GM21515 (cell line): ENCODE measurements around the gene PYY.
"Not testable (repeated sequence)": the region's sequence is repeated elsewhere in the genome, so short reads cannot be mapped to it uniquely, and the experiment has no call there.

Experiments used
- ATAC-seq: cut with Tn5 transposase; IDR thresholded peaks from one replicate; pipeline ENCODE4 v1.9.1; 2021; ENCODE audit not compliant: unreplicated experiment

PYY gene

DNA sequence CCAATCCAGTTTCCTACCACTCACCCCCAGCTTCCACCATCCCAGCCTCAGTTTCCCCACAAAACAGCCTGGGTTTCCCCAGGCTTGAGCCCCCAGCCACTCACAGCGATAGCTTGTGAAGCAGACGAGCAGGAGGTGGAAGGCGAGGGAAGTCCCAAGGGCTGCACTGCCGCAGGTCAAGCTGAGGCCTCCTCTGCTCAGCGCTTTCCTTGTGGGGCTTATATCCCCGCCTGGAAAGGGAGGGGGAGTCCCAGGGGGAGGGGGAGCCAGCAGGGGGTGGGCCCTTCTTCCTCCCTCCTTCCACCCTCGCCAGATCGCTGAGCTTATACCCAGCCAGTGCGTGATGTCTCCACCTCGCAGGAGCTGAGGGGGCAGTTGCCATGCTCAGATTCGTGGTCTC lies at the start of gene PYY:
Gene PYY, minus strand, starts transcription at position 195 of the 400 bp plus-strand sequence. CDS start 457 bp downstream, outside the sequence.
- ATAC-seq, result no peak

DNA sequence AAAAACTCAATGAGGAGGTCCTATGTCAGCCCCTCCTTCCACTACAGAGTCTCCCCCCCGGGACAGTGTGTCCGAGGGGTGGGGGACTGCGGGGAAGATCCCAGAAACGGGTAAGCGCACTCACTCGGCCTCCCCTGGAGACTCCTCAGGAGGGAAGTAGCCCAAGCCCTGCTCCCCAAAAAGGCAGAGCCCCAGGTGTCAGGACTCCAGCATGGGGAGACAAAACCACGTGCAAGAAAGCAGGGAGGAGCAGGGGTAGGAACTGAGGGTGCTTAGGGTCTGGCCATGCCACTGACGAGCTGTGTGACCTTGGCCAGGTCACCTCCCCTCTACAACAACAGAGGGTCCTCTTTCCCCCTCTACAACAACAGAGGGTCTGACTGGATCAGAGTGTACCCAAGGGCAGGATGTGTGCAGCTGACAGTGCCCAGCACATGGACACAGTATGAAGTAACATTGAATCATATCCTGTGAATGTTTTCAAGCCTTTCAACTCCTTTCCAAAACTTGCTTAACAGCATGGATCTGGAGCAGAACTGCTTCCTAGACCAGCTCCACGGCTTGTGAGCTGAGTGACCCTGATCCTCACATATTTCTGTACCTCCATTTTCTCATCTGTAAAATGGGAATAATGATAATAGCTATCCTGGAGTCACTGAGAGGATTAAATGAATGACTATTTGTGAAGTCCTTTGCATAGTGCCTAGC lies 48.6 kb upstream of the PYY start:
- ATAC-seq, result no peak

DNA sequence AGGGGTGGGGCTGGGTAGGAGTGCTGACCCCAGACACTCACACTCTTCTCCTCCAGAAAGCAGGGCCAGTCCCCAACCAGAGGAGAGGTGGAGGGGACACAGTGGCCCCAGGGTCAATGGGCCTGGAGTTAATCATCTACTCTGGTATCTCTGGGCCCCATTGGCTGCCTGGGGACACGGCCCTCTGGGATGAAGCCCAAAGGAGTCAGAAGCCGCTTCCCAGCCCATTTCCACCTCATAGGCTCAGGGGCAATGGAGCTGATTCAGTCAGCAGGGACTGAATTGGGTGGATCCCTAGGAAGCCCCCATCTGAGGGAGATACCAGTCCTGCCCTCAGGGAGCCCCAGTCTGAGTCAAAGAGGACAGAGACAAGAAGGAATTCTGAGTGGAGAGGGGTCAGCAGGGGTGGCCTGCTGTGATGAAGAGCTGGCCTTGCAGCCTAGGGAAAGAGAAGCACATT lies 47.8 kb upstream of the PYY start:
- ATAC-seq, result no peak

DNA sequence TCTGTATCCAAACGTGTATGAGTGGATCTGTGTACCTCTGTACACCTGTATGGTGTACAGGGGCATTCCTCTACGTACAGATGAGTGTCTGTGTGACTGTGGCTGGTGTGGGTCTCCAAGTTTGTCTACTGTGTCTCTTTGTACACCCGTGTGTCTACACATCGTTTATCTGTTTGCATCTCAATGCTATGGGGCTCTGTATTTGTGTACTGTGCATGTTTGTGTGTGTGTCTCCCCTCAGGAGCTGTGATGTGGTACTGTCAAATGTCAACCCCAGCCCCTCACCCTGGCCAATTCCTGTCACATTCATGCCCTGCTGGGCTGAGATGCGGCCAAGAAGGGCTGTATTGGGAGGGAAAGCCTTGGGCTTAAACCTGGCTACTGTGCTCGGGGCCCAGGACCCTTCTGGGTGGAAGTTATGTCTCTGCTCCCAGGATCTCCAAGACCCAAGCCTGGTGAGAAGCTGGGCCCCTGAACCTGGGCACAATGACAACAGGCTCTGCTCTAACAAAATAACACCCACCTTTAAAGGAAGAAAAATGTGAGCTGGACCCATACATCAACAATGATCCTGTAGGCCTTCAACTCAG lies 47.2 kb upstream of the PYY start:
- no peak for ATAC-seq

DNA sequence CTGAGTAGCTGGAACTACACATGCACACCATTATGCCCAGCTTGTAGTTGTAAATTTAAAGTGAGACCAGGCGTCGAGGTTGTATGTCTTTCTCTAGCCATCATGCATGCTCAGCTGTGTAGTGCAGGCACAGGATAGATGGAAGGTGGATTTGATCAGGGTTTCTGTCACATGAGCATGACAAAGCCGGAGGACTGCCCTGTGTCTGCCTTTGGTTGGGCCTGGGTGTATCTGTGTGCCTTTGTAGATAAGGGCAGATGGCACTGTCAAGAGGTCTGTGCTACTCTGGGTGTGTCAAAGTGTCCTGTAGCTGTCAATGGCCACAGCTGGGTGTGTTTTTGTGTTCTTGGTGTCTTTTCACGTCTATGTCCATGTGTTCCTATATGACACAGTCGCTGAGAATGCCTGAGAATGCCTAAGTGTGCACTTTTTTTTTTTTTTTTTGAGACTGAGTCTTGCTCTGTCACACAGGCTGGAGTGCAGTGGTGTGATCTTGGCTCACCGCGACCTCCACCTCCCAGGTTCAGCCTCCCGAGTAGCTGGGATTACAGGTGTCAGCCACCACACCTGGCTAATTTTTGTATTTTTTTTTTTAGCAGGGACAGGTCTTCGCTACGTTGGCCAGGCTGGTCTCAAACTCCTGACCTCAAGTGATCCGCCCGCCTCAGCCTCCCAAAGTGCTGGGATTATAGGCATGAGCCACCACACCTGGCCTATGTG lies 46.6 kb upstream of the PYY start:
- ATAC-seq, result no peak

DNA sequence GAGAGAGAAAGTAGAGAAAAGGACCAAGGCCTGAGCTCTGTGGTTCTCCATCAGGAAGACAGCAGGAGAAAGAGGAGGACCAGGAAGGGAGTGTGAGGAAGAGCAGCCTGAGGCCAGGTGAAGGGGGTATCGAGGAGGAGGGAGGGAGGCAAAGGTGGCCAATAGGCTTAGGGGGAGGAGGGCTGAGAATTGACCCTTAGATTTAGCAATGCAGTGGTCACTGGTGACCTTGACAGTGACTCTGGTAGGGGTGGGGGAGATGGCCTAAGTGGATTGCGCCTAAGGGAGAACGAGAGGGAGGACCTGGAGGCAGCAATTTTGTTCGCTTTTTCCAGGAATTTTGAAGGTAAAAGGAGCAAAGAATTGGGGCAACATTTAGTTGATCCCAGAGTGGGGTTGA lies 45.3 kb upstream of the PYY start:
- ATAC-seq, result no peak

DNA sequence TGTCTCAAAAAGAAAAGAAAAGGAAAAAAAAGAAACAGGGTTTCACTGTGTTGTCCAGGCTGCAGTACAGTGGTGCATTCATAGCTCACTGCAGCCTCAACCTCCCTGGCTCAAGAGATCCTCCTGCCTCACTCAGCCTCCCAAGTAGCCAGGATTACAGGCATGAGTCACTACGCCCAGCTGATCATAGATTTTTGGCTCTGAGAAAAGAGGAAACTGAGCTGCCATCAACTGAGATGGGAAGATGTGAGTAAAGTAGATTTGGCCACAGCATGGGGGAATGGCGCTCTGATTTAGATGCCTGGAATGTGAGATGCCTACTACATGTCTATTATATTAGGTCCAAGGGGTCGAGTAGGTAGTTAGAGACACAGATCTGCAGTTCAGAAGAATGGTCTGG lies 44.8 kb upstream of the PYY start:
- no peak for ATAC-seq

DNA sequence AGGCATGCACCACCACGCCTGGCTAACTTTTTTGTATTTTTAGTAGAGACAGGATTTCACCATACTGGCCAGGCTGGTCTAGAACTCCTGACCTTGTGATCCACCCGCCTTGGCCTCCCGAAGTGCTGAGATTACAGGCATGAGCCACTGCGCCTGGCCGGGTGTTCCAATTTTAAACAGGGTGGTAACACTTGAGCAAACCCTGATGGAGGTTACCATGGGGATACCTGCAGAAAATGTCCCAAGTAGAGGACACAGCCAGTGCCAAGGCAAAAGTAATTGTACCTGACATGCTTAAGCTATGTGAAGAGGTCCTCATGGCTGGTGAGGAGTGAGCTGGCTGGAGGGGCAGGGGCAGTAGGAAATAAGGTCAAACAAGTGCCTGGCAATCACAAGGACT lies 43.4 kb upstream of the PYY start:
- not testable (repeated sequence) for ATAC-seq

DNA sequence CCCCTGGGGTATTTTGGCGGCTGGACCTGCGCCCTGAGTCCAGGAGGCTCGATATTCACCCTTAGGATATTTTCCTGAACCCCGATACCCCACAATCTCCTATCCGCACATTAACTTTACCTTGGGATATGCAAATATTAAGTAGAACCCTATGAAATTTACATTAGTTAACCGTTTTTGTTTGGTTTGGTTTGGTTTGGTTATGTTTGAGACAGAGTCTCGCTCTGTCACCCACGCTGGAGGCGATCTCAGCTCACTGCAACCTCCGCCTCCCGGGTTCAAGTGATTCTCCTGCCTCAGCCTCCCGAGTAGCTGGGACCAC lies 41.4 kb upstream of the PYY start:
- no peak for ATAC-seq

DNA sequence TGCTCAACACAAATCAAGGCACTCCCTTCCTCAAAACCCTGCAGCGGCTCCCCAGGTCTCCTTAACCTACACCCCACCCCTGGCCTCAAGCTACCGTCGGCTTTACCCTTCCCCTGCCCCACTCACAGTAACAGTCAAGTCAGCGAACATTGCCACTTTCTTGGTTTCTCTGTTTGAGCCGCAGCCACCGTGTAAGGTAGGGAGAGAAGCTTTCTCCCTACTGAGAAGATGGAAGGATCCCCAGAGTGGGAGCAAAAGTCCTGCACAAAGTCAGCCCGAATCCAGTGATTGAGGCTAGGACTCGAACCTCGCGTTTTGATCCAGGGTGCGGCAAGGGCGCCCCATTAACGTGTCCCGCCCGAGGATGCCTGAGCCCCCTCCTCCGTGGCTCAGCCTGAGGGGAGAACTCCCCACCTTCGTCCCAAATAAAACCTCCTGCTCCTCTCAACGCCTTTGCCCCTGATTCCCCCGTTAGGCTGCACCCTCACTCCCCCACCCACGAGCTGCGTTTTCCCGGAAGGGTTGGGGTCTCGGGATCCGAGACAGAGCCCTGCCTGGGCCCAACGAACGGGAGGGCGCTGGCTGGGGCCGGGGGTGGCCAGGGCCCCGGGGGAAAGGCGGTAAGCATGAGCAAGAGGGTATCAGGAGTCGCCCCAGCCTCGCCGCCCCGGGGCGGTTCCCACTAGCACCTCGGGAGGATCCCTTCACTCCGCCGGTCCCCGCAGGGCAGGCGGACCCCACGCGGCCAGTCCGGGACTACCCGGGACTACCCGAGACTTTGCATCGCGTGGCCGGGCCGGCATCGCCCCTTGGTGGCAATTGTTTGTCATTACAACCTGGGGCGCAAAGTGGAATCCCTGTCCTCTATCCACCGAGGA lies 40.8 kb upstream of the PYY start:
- ATAC-seq, result no peak

DNA sequence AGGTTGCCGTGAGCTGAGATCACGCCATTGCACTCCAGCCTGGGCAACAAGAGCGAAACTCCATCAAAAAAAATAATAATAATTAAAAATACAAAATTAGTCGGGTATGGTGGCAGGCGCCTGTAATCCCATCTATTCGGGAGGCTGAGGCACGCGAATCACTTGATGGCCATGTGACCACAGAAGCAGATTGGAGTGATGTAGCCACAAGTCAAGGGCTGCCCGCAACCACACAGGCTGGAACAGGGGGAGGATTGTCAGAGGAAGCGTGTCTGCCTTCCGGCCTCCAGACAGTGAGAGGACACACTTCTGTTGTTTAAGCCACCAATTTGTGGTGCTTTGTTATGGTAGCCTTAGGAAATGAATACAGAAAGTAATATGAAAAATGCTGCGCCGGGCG lies 38.9 kb upstream of the PYY start:
- no peak for ATAC-seq

DNA sequence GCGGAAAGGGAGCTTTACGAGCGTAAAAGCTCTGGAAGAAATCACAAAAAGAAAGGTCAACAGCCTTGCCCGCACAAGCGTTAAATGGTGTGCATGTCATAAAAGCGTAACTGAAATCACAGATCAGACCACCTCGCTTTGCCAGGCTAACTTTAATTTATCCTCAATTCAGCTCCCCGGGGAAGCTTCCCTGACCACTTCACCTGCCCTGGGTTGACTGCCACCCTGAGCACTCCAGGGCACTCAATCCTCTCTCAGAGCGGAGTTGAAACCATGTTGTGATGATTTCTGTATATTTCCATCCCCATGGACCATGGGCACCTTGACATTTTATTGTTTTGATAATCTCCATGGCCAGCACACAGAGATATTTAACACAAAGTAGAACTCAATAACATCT lies 34.6 kb upstream of the PYY start:
- no peak for ATAC-seq

DNA sequence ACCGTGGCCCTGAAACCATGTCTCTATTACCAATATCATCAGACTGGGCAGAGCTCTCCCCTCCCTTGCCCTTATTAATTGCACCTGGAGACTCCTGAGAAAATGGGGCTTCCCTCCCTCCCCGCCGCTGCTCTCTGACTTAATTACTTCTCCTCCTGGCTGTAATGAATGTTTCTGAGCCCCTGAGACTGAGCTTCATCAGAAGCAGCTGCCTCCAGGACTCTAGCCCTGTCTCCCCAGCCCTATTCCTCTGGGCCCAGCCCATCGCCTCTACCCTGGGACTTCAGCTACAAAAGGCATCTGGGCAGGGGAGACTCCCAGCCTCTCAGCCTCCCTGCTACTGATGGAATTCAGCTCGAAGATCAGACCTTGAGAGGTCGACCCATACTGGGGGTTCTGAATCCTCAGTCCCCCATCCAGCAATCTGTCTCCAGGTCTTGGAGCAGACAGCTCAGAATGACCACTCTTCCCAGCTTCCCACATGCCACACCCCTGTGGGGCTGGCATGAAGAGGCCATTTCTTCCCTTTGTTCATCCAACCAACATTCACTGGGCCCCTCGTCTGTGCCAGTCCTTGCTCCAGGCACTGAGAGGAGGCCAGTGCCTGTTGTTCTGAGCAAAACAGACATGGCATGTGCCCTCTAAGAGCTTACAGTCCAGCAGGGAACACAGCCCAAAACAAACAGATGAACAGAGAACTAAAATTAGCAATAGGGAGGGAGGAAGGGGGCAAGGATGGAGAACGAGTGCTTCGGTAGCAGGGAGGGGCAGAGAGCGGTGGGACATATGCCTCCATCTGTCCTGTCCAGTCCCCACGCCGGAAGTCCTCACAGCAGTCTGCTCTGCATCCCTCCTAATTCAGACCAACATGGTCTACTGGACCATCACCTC lies 33.6 kb upstream of the PYY start:
- no peak for ATAC-seq

DNA sequence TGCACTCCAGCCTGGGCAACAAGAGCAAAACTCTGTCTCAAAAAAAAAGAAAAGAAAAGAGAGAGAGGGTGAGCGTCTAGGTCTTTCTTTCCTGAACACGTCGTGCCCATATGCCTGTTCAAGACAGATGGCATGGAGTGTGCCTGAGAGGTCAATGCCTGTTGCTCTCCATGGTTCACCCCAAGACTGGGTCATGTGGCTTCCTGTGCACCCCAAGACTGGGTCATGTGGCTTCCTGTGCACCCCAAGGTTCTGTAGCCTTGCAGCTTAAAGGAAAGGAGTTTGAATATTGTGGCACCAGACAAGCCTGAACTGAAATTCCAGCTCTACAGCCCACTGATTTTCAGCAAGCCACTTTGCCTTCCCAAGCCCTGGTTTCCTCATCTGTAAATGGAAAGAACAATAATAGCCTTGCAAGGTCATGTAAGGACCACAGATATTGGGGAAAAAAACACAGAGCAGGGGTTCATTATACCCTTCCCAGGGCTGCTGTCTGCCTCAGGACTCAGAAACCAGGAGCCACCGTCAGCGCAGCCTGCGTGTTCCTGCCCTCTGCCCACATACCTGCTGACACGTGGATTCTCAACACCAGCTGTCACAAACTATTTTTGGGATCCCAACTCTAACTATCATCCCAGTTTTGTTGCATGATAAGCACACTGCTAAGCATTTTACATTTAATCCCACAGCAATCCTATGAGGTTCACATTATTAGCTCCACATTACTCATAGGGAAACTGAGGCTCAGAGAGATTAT lies 32.7 kb upstream of the PYY start:
- no peak for ATAC-seq

DNA sequence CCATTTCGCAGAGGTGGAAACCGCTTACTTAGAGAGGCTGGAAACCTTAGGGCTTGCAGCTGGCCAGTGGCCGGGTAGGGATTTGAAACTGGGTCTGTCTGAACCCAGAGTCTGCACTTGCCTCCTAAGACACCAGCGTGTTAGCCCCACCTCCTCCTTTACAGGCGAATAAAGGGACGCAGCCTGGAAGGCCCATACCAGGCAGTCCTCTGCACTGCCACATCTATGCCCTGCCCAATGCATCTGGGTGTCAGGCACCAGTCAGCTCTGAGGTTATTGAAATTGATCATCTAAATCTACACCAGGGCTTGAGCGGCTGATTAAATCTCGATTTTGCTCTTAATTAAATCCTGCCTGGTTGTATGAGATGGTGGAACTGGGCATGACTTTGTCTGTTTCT lies 30.8 kb upstream of the PYY start:
- ATAC-seq, result no peak

DNA sequence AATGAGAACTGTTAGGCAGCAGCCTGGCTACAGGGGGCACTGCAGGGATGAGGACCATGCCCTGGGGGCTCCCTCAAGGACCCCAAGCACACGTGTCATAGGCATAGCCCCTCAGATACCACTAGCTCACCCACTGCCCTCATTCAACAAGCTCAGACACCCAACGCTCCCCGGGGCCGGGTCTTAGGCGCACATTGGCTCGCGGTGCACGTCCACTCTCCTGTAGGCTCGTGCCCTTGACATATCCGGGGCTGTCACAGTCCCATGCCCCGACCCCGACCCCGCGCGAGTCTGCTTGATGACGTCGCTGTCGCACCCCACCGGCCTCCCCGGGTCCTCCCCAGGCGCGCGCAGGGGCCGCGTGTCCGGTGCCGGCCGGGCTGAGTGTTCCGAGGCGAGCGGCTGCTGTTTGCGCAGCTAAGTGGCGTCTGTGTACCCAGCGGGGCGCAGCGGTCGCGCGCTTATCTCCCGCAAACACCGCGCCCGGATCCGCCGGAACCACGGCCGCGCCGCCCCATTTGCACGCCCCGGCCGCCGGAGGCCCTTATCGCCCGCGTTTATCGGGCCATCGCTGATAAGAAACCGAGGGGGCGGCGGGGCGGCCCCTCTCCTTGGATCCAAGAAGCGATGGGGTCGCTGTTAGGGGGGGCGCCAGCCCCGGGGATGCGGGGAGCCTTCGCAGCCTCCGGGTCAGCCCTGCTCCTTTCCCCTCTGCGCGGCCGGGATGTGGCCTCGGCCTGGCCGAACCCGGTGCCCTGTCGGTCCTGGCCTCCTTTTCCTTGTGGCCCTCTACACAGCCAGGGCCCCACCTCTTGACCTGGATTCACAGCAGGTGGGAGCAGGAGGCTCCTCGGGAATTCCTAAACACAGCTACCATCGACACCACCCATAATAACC lies 30.0 kb upstream of the PYY start:
- no peak for ATAC-seq

DNA sequence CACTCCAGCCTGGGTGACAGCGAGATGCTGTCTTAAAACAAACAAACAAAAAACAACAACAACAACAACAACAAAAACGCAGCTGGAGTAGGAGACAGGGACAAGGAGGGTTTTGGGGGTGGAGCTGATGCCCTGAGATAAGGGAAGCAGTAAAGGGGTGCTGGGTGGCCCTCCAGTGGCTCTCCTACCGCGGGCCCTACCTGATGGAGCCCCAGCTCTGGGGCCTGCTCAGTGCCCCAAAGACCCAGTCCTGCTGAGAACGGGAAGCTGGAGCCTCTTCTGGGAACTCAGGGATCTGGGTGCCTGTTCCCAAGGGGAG lies 29.4 kb upstream of the PYY start:
- no peak for ATAC-seq

DNA sequence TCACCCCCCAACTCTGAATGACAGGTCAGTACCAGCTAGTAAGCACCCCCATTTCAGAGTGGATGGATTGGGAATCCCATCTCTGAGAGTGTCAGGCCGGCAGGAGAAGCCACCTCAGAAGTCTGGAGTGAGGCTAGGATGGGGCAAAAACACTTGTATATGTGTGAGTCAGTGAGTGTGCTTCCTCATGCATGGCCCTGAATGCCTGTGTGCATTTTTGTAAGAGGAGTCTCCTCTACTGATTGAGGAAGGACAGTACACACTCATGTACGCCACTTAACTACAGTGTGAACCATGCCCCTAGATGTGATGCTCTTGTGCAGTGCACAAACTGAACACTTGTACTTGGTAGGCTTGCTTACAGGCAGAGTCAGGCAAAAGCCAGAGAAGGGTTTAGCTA lies 28.4 kb upstream of the PYY start:
- ATAC-seq, result no peak

DNA sequence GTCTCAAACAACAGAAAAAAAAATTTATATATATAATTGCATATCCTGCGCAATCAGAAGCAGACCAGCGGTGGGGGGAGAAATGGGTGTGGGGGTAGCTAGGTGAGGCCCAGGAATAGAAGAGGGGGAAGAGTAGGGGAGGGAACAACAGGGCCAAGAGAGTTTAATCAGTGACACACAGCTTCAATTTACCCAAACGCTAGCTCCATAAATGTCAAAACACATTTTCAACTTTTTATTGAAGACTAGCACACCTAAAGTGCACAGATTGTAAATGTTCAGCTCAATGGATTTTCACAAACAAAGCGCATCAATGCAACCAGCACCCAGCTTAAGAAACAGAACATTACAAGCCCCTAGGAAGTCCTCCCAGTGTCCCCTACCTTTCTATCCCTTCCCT lies 25.9 kb upstream of the PYY start:
- ATAC-seq, result no peak
